ENCODE data around the gene GH2. TPM values are rescaled to one million over a fixed set of nuclear protein-coding genes. Genes with fewer than 3 reads are reported as not detected.
"Not testable (repeated sequence)": the region's sequence is repeated elsewhere in the genome, so short reads cannot be mapped to it uniquely, and the experiment has no call there.

Gene GH2
- total and polyA plus RNA-seq, 7 donors = not detected

- H3K27ac ChIP-seq = peak overlapping the region in 3 of 4 donors; percentile 55 to 81 (median 70)
- DNase-seq = peak; percentile 70
- H3K9me3 ChIP-seq = no peaks in the 10 kb centered on the region
- intact Hi-C loops (cut with DNase I) = no loop called here
- peaks cover under 1 to 50% (median 25%) of the 10 kb centered on the region in 4 donors for H3K4me1 ChIP-seq
- H3K4me3 ChIP-seq = no peak overlapping the region
- 82 to 97% methylated on average over 3 of the region's 3 CpGs for WGBS, 2 donors
- no peaks in the 10 kb centered on the region for H3K27me3 ChIP-seq
- TF ChIP-seq EP300 (IDR thresholded peaks at IDR 0.05) (no peak), POLR2AphosphoS5 (IDR thresholded peaks at IDR 0.05) (no peak), POLR2A (IDR thresholded peaks at IDR 0.05) (no peak), CTCF (IDR thresholded peaks at IDR 0.05) (no peak)
- H3K36me3 ChIP-seq = no peaks in the 10 kb centered on the region
These were observed 34.1 kb downstream of the GH2 start for GRCh38 chr17:63847525-63848249.

- peaks cover 3 to 60% (median 37%) of the 10 kb centered on the region in 4 donors for H3K4me1 ChIP-seq
- no peak overlapping the region for H3K27ac ChIP-seq
- WGBS, 2 donors = 39 to 89% methylated on average over 1 of the region's 1 CpG
- H3K4me3 ChIP-seq = no peak overlapping the region
- no peak for DNase-seq
- H3K27me3 ChIP-seq = no peaks in the 10 kb centered on the region
- intact Hi-C loops (cut with DNase I) = no loop called here
- H3K36me3 ChIP-seq = no peaks in the 10 kb centered on the region
- TF ChIP-seq EP300 (IDR thresholded peaks at IDR 0.05) (no peak), POLR2AphosphoS5 (IDR thresholded peaks at IDR 0.05) (no peak), POLR2A (IDR thresholded peaks at IDR 0.05) (no peak), CTCF (IDR thresholded peaks at IDR 0.05) (no peak)
- no peaks in the 10 kb centered on the region for H3K9me3 ChIP-seq
These were observed 36.2 kb downstream of the GH2 start for GRCh38 chr17:63845509-63845908.

GRCh38 chr17:63843910-63844677 lies 37.6 kb downstream of the GH2 start:
- Histone ChIP-seq H3K27me3 (no peaks in the 10 kb centered on the region), H3K9me3 (no peaks in the 10 kb centered on the region), H3K4me3 (peak overlapping the region in 3 of 4 donors; percentile 91 to 95 (median 91)), H3K27ac (peak overlapping the region; percentile 93 to 99 (median 96)), H3K36me3 (no peaks in the 10 kb centered on the region), H3K4me1 (peaks cover 3 to 69% (median 51%) of the 10 kb centered on the region in 4 donors)
- intact Hi-C loops (cut with DNase I) = loop anchor here (2.0 kb wide), 1 partner anchor 69 kb away; the partner anchor contains the start of gene DDX42
- 73 to 80% methylated on average over 9 of the region's 9 CpGs for WGBS, 2 donors
- TF ChIP-seq POLR2AphosphoS5 (IDR thresholded peaks at IDR 0.05) (peak; percentile 75 to 91 (median 82)), POLR2A (IDR thresholded peaks at IDR 0.05) (no peak), CTCF (IDR thresholded peaks at IDR 0.05) (no peak), EP300 (IDR thresholded peaks at IDR 0.05) (peak in 3 of 4 donors; percentile 19 to 90 (median 55))
- peak; percentile 80 for DNase-seq

- Histone ChIP-seq H3K4me1 (peaks cover 3 to 71% (median 53%) of the 10 kb centered on the region in 4 donors), H3K4me3 (peak overlapping the region; percentile 71 to 95 (median 91)), H3K27ac (peak overlapping the region; percentile 93 to 99 (median 96))
- intact Hi-C loops (cut with DNase I) = loop anchor here (2.0 kb wide), 1 partner anchor 69 kb away; the partner anchor contains the start of gene DDX42
- H3K36me3 ChIP-seq, H3K27me3 ChIP-seq, H3K9me3 ChIP-seq: not testable (repeated sequence)
- peak; percentile 89 for DNase-seq
- WGBS, 2 donors = 6 to 7% methylated on average over 19 of the region's 19 CpGs
These were observed 38.3 kb downstream of the GH2 start for GRCh38 chr17:63843387-63843888.

All from sigmoid colon (tissue), 7 donors.